Fibroblast of mammary gland (primary cell): ENCODE results near the gene PHLDB2.

Experiments used
- DNase-seq: peaks from one replicate; pipeline ENCODE4 v3.0.0-alpha.2; 2010; ENCODE audit warnings: low read depth
- H3K4me3 ChIP-seq: 2 replicates; pipeline ENCODE4 v1.5.1; 2011; ENCODE audit warnings: low read depth, mild to moderate bottlenecking, low read length, moderate library complexity; ENCODE audit not compliant: control insufficient read depth
- CTCF ChIP-seq: conservative IDR thresholded peaks from 2 replicates; pipeline ENCODE4 v1.5.1; 2011; ENCODE audit warnings: low read depth, low read length, inconsistent platforms; ENCODE audit not compliant: control insufficient read depth, insufficient read depth

Gene PHLDB2

GRCh38 chr3:111828530-111828929, 30.5 kb upstream of the PHLDB2 start:
- DNase-seq: no peak
- no peak overlapping the region for H3K4me3 ChIP-seq
- no peak for TF ChIP-seq CTCF

GRCh38 chr3:111829023-111829422, 30.0 kb upstream of the PHLDB2 start:
- no peak for DNase-seq
- no peak for TF ChIP-seq CTCF

GRCh38 chr3:111831840-111832239, 27.2 kb upstream of the PHLDB2 start:
- no peak for TF ChIP-seq CTCF
- DNase-seq: no peak
- no peak overlapping the region for H3K4me3 ChIP-seq

More at GRCh38 chr3:111829023-111829422, 30.0 kb upstream of the PHLDB2 start:
- H3K4me3 ChIP-seq: no peak overlapping the region

- H3K4me3 ChIP-seq: no peak overlapping the region
- no peak for TF ChIP-seq CTCF
- no peak for DNase-seq
These were observed 22.0 kb upstream of the PHLDB2 start for GRCh38 chr3:111837112-111837511.

GRCh38 chr3:111838133-111838532, 20.9 kb upstream of the PHLDB2 start:
- no peak for DNase-seq
- H3K4me3 ChIP-seq: no peak overlapping the region
- no peak for TF ChIP-seq CTCF

- DNase-seq: peak; percentile 84
- no peak for TF ChIP-seq CTCF
These were observed 13.0 kb upstream of the PHLDB2 start for GRCh38 chr3:111846039-111846438.

GRCh38 chr3:111846717-111847116, 12.3 kb upstream of the PHLDB2 start:
- no peak overlapping the region for H3K4me3 ChIP-seq
- TF ChIP-seq CTCF: no peak
- peak; percentile 92 for DNase-seq

More at GRCh38 chr3:111846039-111846438, 13.0 kb upstream of the PHLDB2 start:
- no peak overlapping the region for H3K4me3 ChIP-seq
